Left colon (tissue), 2 donors: ENCODE results near the gene SMYD2. TPM values are rescaled to one million over a fixed set of nuclear protein-coding genes. Genes with fewer than 3 reads are reported as not detected.

ENCODE experiments used
- ATAC-seq: fragments of 200-7000 bp; cut with Tn5 transposase; one replicate; pipeline ENCODE4 v1.9.1; 2020; ENCODE audit warnings: mild to moderate bottlenecking, moderate library complexity
- DNase-seq, 2 donors: peaks; one replicate each; pipeline ENCODE4 v3.0.0-alpha.2; 2020
- intact Hi-C, 2 donors: fragments of 100-400 bp; cut with DNase I in 1 of 2; cut with micrococcal nuclease in 1 of 2; formaldehyde crosslinking; loops; one replicate each; pipeline versions ENCODE4 v1.11.2 to v1.14.0; 2022; cut with DNase I, micrococcal nuclease
- total RNA-seq, 2 donors: library from RNA; stranded (reverse); fragmentation: NEBNext Ultra II Directional; extraction: Animal tissue kit (Norgen Biotek cat#: 25700); gene quantifications; one replicate each; pipeline ENCODE4 v1.2.1, GENCODE V29; 2021
- donor health status: DM: no; HTN: no; CAD: no.
- donor health status: DM: yes; HTN: yes; CAD: no.

SMYD2 gene
- total RNA-seq, 2 donors from 2014 or later = 17.7 to 21.1 TPM

- DNase-seq (no peak), ATAC-seq (no peak)
- intact Hi-C loops = no loop called here
These were observed 9.6 kb downstream of the SMYD2 start for GRCh38 chr1:214290424-214291037.

- DNase-seq = no peak
- intact Hi-C loops = no loop called here
- no peak for ATAC-seq
These were observed 11.4 kb downstream of the SMYD2 start for GRCh38 chr1:214292322-214292721.

GRCh38 chr1:214295934-214296333 lies 15.0 kb downstream of the SMYD2 start:
- DNase-seq (no peak), ATAC-seq (no peak)
- intact Hi-C loops = no loop called here

- intact Hi-C loops = no loop called here
- no peak for ATAC-seq
- DNase-seq = no peak
These were observed 16.1 kb downstream of the SMYD2 start for GRCh38 chr1:214296860-214297745.

GRCh38 chr1:214300149-214300780 lies 19.3 kb downstream of the SMYD2 start:
- intact Hi-C loops = no loop called here
- ATAC-seq = no peak
- no peak for DNase-seq

GRCh38 chr1:214301526-214301925 lies 20.6 kb downstream of the SMYD2 start:
- ATAC-seq (no peak), DNase-seq (no peak)
- intact Hi-C loops = no loop called here

- intact Hi-C loops = no loop called here
- ATAC-seq = no peak
- DNase-seq = no peak
These were observed 22.4 kb downstream of the SMYD2 start for GRCh38 chr1:214303141-214303930.

- DNase-seq = no peak
- intact Hi-C loops = no loop called here
- ATAC-seq = no peak
These were observed 24.3 kb downstream of the SMYD2 start for GRCh38 chr1:214305164-214305751.

GRCh38 chr1:214306269-214306668 lies 25.3 kb downstream of the SMYD2 start:
- intact Hi-C loops = no loop called here
- no peak for DNase-seq
- ATAC-seq = no peak

GRCh38 chr1:214310010-214310409 lies 29.1 kb downstream of the SMYD2 start:
- DNase-seq (no peak), ATAC-seq (no peak)
- intact Hi-C loops = no loop called here

GRCh38 chr1:214310777-214311690 lies 30.1 kb downstream of the SMYD2 start:
- intact Hi-C loops = no loop called here
- DNase-seq (no peak), ATAC-seq (no peak)

GRCh38 chr1:214312530-214313051 lies 31.6 kb downstream of the SMYD2 start:
- DNase-seq = no peak
- intact Hi-C loops = no loop called here
- ATAC-seq = no peak

- intact Hi-C loops = no loop called here
These were observed 33.4 kb downstream of the SMYD2 start for GRCh38 chr1:214314178-214314843.

GRCh38 chr1:214316593-214316992 lies 35.6 kb downstream of the SMYD2 start:
- no peak for DNase-seq
- no peak for ATAC-seq
- intact Hi-C loops = no loop called here

More at GRCh38 chr1:214314178-214314843, 33.4 kb downstream of the SMYD2 start:
- no peak for ATAC-seq
- DNase-seq = no peak

GRCh38 chr1:214317300-214317699 lies 36.3 kb downstream of the SMYD2 start:
- ATAC-seq = no peak
- intact Hi-C loops = no loop called here
- DNase-seq = no peak

GRCh38 chr1:214317734-214318133 lies 36.8 kb downstream of the SMYD2 start:
- intact Hi-C loops = no loop called here
- ATAC-seq = no peak
- DNase-seq = no peak

- DNase-seq (no peak), ATAC-seq (no peak)
- intact Hi-C loops = no loop called here
These were observed 37.4 kb downstream of the SMYD2 start for GRCh38 chr1:214318356-214318755.
